GM21367 (cell line): Measurements from ENCODE around the gene TBL1XR1.
"Not testable (repeated sequence)": the region's sequence is repeated elsewhere in the genome, so short reads cannot be mapped to it uniquely, and the experiment has no call there.

ENCODE experiments used
- ATAC-seq: cut with Tn5 transposase; IDR thresholded peaks from one replicate; pipeline ENCODE4 v1.9.1; 2021; ENCODE audit not compliant: unreplicated experiment

TBL1XR1 gene

GRCh38 chr3:177184602-177185001 is 12.7 kb downstream of the TBL1XR1 start:
- ATAC-seq = peak; percentile 80

GRCh38 chr3:177182352-177182751 is 14.9 kb downstream of the TBL1XR1 start:
- no peak for ATAC-seq

DNA sequence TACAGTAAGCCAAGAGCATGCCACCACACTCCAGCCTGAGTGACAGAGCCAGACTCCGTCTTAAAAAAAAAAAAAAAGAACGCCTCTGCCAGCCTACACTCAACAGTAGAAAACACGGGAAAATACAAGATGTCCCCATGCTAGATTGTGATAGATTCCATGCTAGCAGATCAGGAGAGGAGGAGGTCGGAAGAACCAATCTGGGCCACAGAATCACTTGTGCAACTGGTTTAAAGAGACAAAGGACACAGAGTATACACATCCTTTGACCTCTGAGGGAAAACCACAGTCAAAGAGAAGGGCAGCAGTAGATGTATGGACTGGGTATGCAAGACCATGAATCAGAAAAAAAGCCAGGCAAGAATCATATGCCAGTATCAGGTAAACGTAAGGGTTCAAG is 15.9 kb downstream of the TBL1XR1 start:
- ATAC-seq = no peak

GRCh38 chr3:177180506-177180905 is 16.8 kb downstream of the TBL1XR1 start:
- ATAC-seq = no peak

DNA sequence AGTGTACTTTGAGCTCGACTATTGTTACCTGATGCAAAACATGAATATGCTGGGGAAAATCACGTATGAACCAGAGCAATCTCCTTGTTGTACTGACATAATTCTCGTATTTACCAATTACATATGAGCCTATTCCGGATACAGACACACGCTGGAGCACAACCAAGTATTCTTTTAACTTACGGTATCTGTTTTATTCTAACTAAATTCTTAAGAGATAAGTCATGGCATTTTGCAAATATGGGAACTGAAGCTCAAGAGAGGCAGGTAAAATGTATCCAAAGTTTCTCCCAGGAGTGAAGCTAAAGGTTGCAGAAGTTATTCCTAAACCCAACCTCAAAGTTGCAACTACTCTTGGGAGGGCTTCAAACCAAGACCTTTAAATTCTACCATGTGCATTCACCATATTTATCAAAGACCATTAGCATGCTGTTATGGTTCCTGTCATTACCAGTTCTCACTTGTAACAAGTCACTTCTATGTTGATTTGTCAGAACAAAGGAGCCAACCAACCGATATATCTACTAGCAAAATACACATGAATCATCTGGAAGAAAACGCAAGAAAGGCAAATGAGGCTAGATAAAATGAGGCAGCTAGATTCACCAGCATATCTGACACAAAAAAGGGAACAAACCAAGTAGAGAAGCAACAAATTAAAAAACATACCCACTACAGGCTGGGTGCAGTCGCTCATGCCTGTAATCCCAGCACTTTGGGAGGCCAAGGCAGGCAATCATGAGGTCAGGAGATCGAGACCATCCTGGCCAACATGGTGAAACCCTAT is 17.8 kb downstream of the TBL1XR1 start:
- no peak for ATAC-seq

DNA sequence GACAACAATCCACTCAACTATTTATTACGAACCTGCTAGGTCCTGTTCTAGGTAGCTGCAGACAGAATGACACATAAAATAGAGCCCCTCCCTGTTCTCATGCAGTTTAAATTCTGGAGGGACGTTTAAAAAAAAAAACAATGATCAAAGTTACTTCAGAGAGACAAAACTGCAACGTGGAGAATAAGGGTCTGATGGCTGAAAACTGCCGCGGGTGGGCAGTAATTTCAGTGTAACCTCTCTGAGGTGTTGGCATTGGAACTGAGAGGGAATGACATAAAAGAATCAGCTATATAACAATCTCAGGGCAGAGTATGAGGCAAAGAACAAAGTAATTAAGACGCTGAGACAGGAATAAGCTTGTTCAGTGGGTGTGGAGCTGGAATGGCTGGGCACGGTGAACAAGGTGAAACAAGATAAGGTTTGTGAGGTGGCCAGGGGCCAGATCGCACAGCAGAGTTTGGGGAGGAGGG is 19.5 kb downstream of the TBL1XR1 start:
- no peak for ATAC-seq

DNA sequence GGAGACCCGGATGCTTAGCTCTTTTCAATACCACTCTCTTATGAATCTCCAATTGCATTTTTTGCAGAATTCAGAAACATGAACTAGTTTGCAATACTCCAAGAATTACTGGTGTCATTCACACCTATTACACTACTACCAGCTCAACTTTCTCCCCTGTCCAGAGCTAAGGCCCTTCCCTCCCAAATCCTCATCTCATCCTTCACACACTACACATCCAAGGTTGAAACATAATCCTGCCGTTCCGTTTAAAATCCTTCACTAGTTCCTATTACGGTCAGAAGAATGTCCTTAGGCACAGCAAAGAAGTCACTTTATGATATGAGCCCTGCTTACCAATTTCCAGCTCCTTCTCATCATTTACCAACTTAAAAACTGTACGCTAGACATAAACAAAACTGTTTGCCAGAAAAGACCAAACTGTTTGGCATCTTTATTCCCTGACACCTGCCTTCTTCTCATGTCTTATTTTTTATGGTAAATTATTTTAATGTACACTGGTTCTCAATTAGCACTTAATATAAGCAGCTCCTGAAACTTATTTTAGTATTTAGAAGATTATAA is 22.6 kb downstream of the TBL1XR1 start:
- no peak for ATAC-seq

DNA sequence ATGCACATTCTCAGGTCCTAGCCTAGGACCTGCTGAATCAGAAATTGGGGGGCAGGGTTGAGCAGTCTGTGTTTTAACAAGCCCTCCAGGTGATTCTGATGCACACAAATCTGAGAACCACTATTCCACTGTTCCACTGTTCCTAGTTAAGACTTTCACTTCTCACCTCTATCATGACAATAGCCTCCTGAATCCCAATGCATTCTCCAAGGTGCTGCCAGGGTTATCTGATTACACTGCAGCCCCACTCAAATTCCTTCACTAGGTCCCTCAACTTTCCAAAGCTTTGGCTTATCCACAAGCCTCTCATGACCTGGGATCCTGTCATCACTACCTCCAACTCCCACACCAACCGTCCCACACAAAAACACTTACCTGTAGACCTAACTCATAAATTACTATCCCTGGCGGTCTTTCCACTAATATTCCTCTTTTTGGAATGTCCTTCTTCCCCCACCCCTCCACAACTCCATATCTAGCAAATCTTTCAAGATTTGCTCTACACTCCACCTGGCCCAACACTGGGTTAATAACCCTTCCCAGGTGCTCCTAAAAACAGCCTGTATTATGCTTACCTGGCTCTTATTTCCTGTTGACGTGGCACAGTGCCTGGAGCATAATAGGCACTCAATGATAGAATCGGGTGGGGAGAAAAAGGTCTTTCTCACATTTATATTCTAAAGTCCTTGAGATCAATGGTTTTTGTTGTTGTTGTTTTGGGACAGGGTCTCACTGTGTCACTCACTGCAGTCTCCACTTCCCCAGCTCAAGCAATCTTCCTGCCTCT is 27.2 kb downstream of the TBL1XR1 start:
- ATAC-seq = no peak

GRCh38 chr3:177168431-177168830 is 28.9 kb downstream of the TBL1XR1 start:
- ATAC-seq = no peak

GRCh38 chr3:177162742-177163141 is 34.5 kb downstream of the TBL1XR1 start:
- ATAC-seq = no peak

DNA sequence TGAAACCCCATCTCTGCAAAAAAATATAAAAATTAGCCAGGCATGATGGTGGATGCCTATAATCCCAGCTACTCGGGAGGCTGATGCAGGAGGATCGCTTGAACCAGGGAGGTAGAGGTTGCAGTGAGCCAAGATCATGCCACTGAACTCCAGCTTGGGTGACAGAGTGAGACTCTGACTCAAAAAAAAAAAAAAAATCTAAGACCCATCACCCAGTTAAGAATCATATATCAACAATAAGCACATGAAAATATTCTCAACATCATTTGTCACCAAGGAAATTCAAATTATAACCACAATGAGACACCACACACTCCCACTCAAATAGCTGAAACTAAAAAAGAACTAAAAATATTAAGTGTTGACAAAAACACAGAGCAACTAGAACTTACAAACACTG is 35.7 kb downstream of the TBL1XR1 start:
- not testable (repeated sequence) for ATAC-seq

- ATAC-seq = no peak
Measured at GRCh38 chr3:177158461-177158860, 38.8 kb downstream of the TBL1XR1 start.

GRCh38 chr3:177157492-177157891 is 39.8 kb downstream of the TBL1XR1 start:
- no peak for ATAC-seq

DNA sequence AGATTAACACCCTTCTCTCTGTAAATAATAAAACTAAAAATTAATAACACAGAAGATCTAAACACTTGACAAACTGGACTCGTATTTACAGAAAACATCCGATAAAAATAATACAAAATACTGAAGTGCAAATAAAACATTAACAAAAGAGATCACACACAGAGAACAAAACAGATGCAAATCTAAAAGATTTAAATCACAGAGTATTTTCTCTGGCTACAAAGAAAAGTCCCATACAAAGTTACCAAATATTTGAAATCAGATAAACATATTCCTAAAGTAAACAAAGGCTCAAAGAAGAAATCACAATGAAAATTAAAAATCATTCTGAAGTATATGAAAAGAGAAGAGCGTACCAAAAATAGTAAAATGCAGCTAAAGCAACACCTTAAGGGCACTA is 42.5 kb downstream of the TBL1XR1 start:
- no peak for ATAC-seq

GRCh38 chr3:177150970-177151627 is 46.2 kb downstream of the TBL1XR1 start:
- ATAC-seq = peak; percentile 55

GRCh38 chr3:177150218-177150916 is 46.9 kb downstream of the TBL1XR1 start:
- no peak for ATAC-seq

DNA sequence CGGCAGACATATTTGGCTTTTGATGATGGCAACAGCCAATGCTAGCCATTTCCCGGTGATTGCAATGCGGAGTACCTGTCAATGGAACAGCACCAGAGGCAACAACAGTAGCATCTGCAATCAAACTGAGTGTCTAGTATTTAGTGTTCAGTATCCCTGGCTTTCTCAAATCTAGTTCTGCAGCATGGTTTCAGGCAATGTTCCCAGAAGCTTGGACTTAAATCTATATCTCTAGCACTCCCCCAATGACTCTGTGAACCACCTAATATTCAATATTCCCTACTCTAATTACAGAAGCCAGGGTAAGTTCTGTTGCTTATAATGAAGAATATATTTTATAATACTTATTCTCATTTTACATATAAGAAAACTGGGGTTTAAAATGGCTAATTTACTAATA is 48.2 kb downstream of the TBL1XR1 start:
- ATAC-seq = no peak

DNA sequence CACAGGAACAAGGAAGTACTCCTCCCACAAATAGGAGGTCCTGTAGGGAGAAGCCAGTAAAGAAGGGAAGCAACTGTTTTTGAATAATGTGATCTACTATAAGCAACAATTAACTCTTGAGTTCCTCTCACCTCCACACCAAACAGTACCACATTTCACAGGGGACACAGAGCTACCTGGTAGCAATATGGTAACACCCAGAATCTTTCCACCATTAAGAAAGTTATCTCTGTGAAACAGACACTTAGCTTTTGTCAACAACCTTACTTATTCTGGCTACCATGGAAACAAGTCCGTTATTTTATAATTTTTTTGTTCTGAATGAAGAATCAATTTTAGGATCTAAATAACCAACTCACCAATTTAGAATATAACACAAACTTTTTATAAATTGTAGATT is 49.5 kb downstream of the TBL1XR1 start:
- ATAC-seq = no peak

GRCh38 chr3:177146646-177147045 is 50.6 kb downstream of the TBL1XR1 start:
- no peak for ATAC-seq

DNA sequence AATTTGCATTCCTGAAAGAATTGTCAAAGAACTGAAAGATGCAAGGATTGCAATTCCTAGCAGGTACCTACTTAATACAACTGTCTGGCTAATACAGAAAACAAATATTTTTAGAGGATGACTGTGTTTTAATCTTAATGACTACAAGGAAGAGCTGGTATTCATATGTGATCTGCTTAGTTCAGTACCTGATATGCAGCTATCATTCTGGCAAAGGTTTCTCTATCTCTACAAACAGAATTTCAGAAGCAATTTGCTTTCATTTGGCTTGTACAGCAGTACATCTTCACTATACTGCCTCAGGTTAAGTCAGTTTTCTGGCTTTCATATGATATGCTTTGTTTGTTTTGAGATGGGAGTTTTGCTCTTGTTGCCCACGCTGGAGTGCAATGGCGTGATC is 51.3 kb downstream of the TBL1XR1 start:
- no peak for ATAC-seq

- no peak for ATAC-seq
Measured at GRCh38 chr3:177145381-177145780, 51.9 kb downstream of the TBL1XR1 start.
